ENCODE data around the gene ABCA6.

The ABCA6 gene

DNA sequence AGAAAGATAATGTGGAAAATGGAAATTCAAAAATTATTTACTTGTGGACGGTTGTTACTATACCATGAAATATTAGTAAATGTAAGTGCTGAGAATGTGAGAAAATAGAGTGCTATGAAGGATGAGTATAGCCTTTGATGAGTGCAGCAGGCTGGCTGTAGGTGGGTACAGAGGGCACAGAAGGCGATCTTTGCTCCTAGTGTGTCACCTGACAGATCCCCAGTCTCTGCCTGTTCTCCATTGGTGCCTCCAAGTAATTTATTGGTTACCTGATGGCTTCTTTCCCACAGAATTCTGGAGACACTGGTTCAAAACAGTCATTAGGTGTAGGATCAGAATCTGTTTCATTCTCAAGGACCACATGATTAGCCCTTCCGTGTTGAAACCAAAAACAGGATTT lies 109.9 kb downstream of the ABCA6 start:
- no peak overlapping the region for H3K4me3 ChIP-seq (ENCODE audit: low read length)
- TF ChIP-seq, protein P1, sequence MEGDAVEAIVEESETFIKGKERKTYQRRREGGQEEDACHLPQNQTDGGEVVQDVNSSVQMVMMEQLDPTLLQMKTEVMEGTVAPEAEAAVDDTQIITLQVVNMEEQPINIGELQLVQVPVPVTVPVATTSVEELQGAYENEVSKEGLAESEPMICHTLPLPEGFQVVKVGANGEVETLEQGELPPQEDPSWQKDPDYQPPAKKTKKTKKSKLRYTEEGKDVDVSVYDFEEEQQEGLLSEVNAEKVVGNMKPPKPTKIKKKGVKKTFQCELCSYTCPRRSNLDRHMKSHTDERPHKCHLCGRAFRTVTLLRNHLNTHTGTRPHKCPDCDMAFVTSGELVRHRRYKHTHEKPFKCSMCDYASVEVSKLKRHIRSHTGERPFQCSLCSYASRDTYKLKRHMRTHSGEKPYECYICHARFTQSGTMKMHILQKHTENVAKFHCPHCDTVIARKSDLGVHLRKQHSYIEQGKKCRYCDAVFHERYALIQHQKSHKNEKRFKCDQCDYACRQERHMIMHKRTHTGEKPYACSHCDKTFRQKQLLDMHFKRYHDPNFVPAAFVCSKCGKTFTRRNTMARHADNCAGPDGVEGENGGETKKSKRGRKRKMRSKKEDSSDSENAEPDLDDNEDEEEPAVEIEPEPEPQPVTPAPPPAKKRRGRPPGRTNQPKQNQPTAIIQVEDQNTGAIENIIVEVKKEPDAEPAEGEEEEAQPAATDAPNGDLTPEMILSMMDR (conservative IDR thresholded peaks at IDR 0.05; ENCODE audit: low read length), result no peak
- no peak for DNase-seq (ENCODE audit: low read depth)

DNA sequence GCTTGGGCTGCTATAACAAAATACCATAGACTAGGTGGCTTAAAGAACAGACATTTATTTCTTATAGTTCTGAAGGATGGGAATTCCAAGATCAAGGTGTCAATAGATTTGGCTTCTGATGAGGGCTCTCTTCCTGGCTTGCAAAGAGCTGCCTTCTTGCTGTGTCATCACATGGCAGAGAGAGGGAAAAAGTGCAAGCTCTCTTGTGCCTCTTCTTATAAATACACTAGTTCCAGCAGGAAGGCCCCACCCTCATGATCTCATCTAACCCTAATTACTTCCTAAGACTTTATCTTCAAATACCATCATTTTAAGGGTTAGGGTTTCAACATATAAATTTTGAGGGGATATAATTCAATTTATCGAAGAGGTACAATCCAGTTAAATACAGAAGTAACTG lies 111.5 kb downstream of the ABCA6 start:
- H3K4me3 ChIP-seq (ENCODE audit: low read length), result no peak overlapping the region
- TF ChIP-seq, protein P1 (conservative IDR thresholded peaks at IDR 0.05; ENCODE audit: low read length), result no peak

More for the DNA sequence above, 111.5 kb downstream of the ABCA6 start:
- peak; percentile 2 for DNase-seq (ENCODE audit: low read depth)
